Subcutaneous abdominal adipose tissue (tissue), 5 donors: Measurements from ENCODE around the gene OR52W1.
"Not testable (repeated sequence)": the region's sequence is repeated elsewhere in the genome, so short reads cannot be mapped to it uniquely, and the experiment has no call there.

Experiments
- H3K27ac ChIP-seq: one replicate; pipeline ENCODE4 v1.7.0; 2013; ENCODE audit warnings: low read depth, mild to moderate bottlenecking, inconsistent platforms, low read length, moderate library complexity
- H3K27me3 ChIP-seq, 5 donors: one replicate each; pipeline ENCODE4 v1.7.0; 2013; ENCODE audit warnings: low read length in 5 of 5, inconsistent platforms in 1 of 5; ENCODE audit not compliant: control insufficient read depth in 5 of 5, insufficient read depth in 4 of 5
- H3K36me3 ChIP-seq, 5 donors: one replicate each; pipeline ENCODE4 v1.7.0; 2013; ENCODE audit warnings: low read length in 5 of 5; ENCODE audit not compliant: control insufficient read depth in 5 of 5, insufficient read depth in 5 of 5
- H3K4me1 ChIP-seq, 5 donors: one replicate each; pipeline ENCODE4 v1.7.0; 2013; ENCODE audit warnings: low read length in 5 of 5, mild to moderate bottlenecking in 3 of 5, moderate library complexity in 1 of 5; ENCODE audit not compliant: control insufficient read depth in 5 of 5, insufficient read depth in 5 of 5
- H3K4me3 ChIP-seq, 5 donors: one replicate each; pipeline ENCODE4 v1.7.0; 2013; ENCODE audit warnings: low read length in 5 of 5, low read depth in 1 of 5
- H3K9ac ChIP-seq, 5 donors: one replicate each; pipeline ENCODE4 v1.7.0; 2013; ENCODE audit warnings: low read length in 5 of 5, mild to moderate bottlenecking in 4 of 5, moderate library complexity in 3 of 5
- H3K9me3 ChIP-seq, 5 donors: one replicate each; pipeline ENCODE4 v1.7.0; 2013; ENCODE audit warnings: low read length in 5 of 5; ENCODE audit not compliant: control insufficient read depth in 5 of 5
- donor health status: healthy.
- donor health status: healthy.
- donor health status: healthy.
- donor health status: healthy.
- donor health status: healthy.

Gene OR52W1

GRCh38 chr11:6248248-6248647, 49.2 kb downstream of the OR52W1 start:
- H3K9ac ChIP-seq = no peak overlapping the region
- H3K4me1 ChIP-seq = peaks cover 2 to 34% (median 9%) of the 10 kb centered on the region in 5 donors
- peaks cover 0 to 3% (median 0%) of the 10 kb centered on the region in 5 donors for H3K27me3 ChIP-seq
- no peaks in the 10 kb centered on the region for H3K9me3 ChIP-seq
- H3K4me3 ChIP-seq = no peak overlapping the region
- H3K27ac ChIP-seq = no peak overlapping the region
- H3K36me3 ChIP-seq = no peaks in the 10 kb centered on the region

- not testable (repeated sequence) for H3K27ac ChIP-seq, H3K9me3 ChIP-seq, H3K9ac ChIP-seq, H3K27me3 ChIP-seq, H3K36me3 ChIP-seq, H3K4me3 ChIP-seq
- H3K4me1 ChIP-seq = peaks cover 2 to 34% (median 9%) of the 10 kb centered on the region in 5 donors
Observed at GRCh38 chr11:6248897-6249296, 49.9 kb downstream of the OR52W1 start.
